Esophagus muscularis mucosa (tissue), 4 donors: ENCODE measurements around the gene CSH2. TPM values are rescaled to one million over a fixed set of nuclear protein-coding genes. Genes with fewer than 3 reads are reported as not detected.
A peak's percentile ranks its signal among the peaks of the same experiment; 100 is the strongest.
"Not testable (repeated sequence)": the region's sequence is repeated elsewhere in the genome, so short reads cannot be mapped to it uniquely, and the experiment has no call there.

Experiments used
- DNase-seq: peaks from one replicate; pipeline ENCODE4 v3.0.0-alpha.2; 2017; ENCODE audit errors: extremely low spot score
- H3K27ac ChIP-seq, 4 donors: fragments of 200-600 bp; sonication (generic); replicated peaks in 1 of 4; 1 replicate in 3 of 4; 2 replicates in 1 of 4; pipeline ENCODE4 v1.5.1; 2016 to 2019; ENCODE audit warnings: mild to moderate bottlenecking in 1 of 4
- H3K27me3 ChIP-seq, 4 donors: fragments of 200-600 bp; sonication (generic); one replicate each; pipeline versions ENCODE4 v1.5.1 to v1.6.0; 2016 to 2019
- H3K36me3 ChIP-seq, 4 donors: fragments of 200-600 bp; sonication (generic); one replicate each; pipeline ENCODE4 v1.5.1; 2016 to 2019
- H3K4me1 ChIP-seq, 4 donors: fragments of 200-600 bp; sonication (generic); one replicate each; pipeline ENCODE4 v1.5.1; 2016 to 2019
- H3K4me3 ChIP-seq, 4 donors: fragments of 200-600 bp; sonication (generic); 1 replicate in 2 of 4; 2 replicates in 2 of 4; pipeline ENCODE4 v1.5.1; 2016 to 2019; ENCODE audit warnings: mild to moderate bottlenecking in 4 of 4, moderate library complexity in 1 of 4
- H3K9me3 ChIP-seq, 4 donors: fragments of 200-600 bp; sonication (generic); 1 replicate in 3 of 4; 2 replicates in 1 of 4; pipeline ENCODE4 v1.5.1; 2016 to 2019
- EP300 ChIP-seq: sonication (generic); formaldehyde crosslinking; IDR thresholded peaks from one replicate; pipeline ENCODE4 v1.6.1; 2017; ENCODE audit warnings: antibody characterized with exemption
- POLR2AphosphoS5 ChIP-seq, 2 donors: sonication (generic); formaldehyde crosslinking; IDR thresholded peaks; one replicate each; pipeline ENCODE4 v1.6.1; 2017; ENCODE audit warnings: antibody characterized with exemption in 2 of 2
- WGBS: methylation state at CpG from one replicate; pipeline ENCODE4 v1.1.5; 2018; 5-methylcytosine and 5-hydroxymethylcytosine counted together
- intact Hi-C: fragments of 100-400 bp; cut with DNase I; formaldehyde crosslinking; loops from one replicate; pipeline ENCODE4 v1.15.1; 2023
- total RNA-seq, 4 donors: library from RNA; depleted of rRNA; stranded (reverse); fragments of >200 nt; gene quantifications; one replicate each; pipeline versions ENCODE4 v1.1.0 to v1.2.1, GENCODE V29; 2016
- TF ChIP-seq, protein P1 (sequence below), 3 experiments: fragments of 200-600 bp in 2 of 3; fragments of 450-650 bp in 1 of 3; sonication (generic) in 2 of 3; IDR thresholded peaks; one replicate each; pipeline ENCODE4 v1.5.1; 2017 to 2019; ENCODE audit warnings: antibody characterized with exemption in 3 of 3, mild to moderate bottlenecking in 2 of 3, moderate library complexity in 1 of 3

CSH2 gene
- total RNA-seq, result not detected

DNA sequence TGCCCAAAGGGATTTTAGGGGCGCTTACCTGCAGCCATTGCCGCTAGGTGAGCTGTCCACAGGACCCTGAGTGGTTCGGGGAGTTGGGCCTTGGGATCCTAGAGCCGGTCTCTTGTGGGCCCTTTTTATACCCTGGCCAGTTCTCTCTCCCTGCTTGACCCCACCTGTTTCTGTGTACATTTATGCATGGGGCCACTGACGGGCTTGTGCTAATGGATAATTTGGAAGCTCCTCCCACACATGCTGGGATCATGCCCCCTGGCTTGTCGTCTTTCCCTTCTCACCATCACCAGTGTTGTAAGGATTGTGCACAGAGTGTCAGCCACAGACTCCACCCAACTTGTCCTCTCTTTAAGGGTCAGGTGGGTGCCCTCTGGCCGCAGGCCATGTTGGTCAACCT, at the start of gene CSH2:
TSS of gene CSH2 (minus strand) at position 101 of the 400 bp plus-strand sequence. CDS start at position 38, 63 bp downstream.
- H3K9me3 ChIP-seq, H3K36me3 ChIP-seq, H3K27me3 ChIP-seq, H3K27ac ChIP-seq, DNase-seq, H3K4me3 ChIP-seq, intact Hi-C loops, H3K4me1 ChIP-seq: not testable (repeated sequence)
- WGBS, result 87% methylated on average over 4 of the region's 7 CpGs

DNA sequence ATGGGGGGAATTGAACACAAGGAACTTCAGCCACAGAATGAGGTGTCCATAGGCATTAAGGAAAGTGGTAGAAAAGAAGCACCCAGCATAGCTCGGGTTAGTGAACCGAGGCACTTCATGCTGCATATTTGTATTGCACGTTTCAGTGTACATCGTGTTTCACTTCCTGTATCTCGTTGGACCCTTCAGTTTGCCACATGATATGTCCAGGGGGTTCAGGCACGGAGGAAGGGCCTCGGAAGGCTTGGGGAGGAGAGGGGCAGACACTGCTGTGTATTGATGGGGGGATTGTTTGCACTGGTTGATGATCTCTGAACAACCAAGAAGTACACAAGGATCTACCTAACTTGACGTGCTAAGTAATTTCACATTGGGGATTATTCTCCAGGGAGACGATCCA, 48.9 kb upstream of the CSH2 start:
- intact Hi-C loops, H3K27ac ChIP-seq, DNase-seq, H3K36me3 ChIP-seq, H3K4me3 ChIP-seq, H3K4me1 ChIP-seq, H3K9me3 ChIP-seq: not testable (repeated sequence)
- 78% methylated on average over 9 of the region's 9 CpGs for WGBS
- H3K27me3 ChIP-seq, result peaks cover 0 to 13% (median 0%) of the 10 kb centered on the region in 4 donors

DNA sequence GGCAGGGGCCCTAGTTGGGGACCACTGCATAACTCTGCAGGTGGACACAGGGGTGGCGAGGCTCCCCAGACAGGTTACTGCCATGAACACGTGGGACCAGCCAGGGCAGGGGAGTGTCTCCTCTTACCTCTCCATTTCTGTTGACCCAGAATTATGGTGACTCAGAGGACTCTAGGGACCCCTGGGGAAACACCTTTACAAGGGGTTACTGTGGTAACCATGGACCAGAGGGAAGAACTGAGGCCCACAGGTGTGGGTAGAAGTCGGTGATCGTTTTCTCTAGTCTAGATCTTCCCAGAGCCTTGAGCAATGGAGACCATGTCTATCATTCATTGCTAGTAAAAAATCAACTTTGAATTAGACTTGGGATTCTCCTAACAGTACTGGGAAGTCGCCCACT, 47.3 kb upstream of the CSH2 start:
- DNase-seq, H3K36me3 ChIP-seq, H3K9me3 ChIP-seq, intact Hi-C loops, H3K4me1 ChIP-seq, H3K27ac ChIP-seq, H3K4me3 ChIP-seq: not testable (repeated sequence)
- 92% methylated on average over 4 of the region's 5 CpGs for WGBS
- peaks cover 0 to 13% (median 0%) of the 10 kb centered on the region in 4 donors for H3K27me3 ChIP-seq

DNA sequence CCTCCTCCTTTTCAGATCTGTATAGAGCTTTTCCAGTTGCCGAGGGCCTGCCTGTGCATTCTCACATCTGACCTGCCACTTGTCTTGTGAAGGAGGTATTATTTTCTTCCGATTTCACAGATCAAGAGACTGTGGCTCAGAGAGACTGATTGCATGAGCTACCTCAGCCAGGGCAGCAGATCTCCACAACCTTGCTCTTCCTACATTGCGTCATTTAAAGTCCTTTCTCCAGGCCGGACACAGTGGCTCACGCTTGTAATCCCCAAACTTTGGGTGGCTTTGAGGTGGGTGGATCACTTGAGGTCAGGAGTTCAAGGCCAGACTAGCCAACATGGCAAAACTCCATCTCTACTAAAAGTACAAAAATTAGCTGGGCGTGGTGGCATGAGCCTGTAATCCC, 46.6 kb upstream of the CSH2 start:
- H3K36me3 ChIP-seq, H3K4me3 ChIP-seq, intact Hi-C loops, H3K4me1 ChIP-seq, DNase-seq, H3K9me3 ChIP-seq, H3K27ac ChIP-seq: not testable (repeated sequence)
- WGBS, result 89% methylated on average over 6 of the region's 6 CpGs
- H3K27me3 ChIP-seq, result peaks cover 0 to 13% (median 0%) of the 10 kb centered on the region in 4 donors

DNA sequence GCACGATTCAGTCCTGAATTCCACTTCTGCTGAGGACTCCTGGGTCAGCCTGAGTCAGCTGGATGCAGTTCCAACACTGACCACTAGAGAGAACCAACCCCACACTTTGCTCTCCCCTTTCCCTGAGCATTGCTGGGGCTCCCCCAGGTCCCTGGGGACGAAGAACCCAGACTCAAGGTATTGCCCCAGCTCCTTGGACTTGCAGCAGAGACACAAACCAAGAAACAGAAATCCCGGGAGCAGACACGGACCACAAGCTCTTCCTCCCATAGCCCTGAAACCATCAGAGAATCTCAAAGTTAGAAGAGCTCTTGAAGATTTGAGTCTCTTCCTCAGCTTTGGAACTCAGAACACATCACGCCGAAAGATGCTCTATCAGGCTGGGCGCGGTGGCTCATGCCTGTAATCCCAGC, 45.8 kb upstream of the CSH2 start:
- intact Hi-C loops, result loop anchor here (1.0 to 10.0 kb wide), 3 partner anchors 106 to 365 kb away; partner anchors contain the start of gene ERN1
- Histone ChIP-seq H3K36me3 (no peaks in the 10 kb centered on the region), H3K27me3 (peaks cover 0 to 13% (median 0%) of the 10 kb centered on the region in 4 donors), H3K4me3 (no peak overlapping the region), H3K27ac (no peak overlapping the region), H3K4me1 (peaks cover 0 to 7% (median 3%) of the 10 kb centered on the region in 4 donors), H3K9me3 (no peaks in the 10 kb centered on the region)
- TF ChIP-seq, protein P1, sequence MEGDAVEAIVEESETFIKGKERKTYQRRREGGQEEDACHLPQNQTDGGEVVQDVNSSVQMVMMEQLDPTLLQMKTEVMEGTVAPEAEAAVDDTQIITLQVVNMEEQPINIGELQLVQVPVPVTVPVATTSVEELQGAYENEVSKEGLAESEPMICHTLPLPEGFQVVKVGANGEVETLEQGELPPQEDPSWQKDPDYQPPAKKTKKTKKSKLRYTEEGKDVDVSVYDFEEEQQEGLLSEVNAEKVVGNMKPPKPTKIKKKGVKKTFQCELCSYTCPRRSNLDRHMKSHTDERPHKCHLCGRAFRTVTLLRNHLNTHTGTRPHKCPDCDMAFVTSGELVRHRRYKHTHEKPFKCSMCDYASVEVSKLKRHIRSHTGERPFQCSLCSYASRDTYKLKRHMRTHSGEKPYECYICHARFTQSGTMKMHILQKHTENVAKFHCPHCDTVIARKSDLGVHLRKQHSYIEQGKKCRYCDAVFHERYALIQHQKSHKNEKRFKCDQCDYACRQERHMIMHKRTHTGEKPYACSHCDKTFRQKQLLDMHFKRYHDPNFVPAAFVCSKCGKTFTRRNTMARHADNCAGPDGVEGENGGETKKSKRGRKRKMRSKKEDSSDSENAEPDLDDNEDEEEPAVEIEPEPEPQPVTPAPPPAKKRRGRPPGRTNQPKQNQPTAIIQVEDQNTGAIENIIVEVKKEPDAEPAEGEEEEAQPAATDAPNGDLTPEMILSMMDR (IDR thresholded peaks at IDR 0.05), result peak; percentile 82 to 94 (median 88)
- TF ChIP-seq EP300, result no peak
- 46% methylated on average over 8 of the region's 8 CpGs for WGBS
- DNase-seq, result no peak

DNA sequence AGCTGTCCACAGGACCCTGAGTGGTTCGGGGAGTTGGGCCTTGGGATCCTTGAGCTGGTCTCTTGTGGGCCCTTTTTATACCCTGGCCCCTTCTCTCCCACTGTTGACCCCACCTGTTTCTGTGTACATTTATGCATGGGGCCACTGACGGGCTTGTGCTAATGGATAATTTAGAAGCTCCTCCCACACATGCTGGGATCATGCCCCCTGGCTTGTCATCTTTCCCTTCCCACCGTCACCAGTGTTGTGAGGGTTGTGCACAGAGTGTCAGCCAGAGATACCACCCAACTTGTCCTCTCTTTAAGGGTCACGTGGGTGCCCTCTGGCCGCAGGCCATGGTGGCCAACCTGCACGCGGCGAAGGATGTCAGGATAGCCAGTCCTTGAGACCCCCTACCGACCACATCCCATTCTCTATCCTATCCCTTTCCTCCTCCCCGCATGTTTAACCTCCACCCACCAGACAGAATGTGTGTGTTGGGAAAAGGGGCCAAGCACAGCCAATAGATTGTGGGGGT, 45.4 kb upstream of the CSH2 start, which contains the start of gene GH1:
TSS of gene GH1 (minus strand) at position 51 of the 517 bp plus-strand sequence. CDS start 63 bp downstream, outside the sequence.
- peaks cover 0 to 13% (median 0%) of the 10 kb centered on the region in 4 donors for H3K27me3 ChIP-seq
- H3K27ac ChIP-seq, DNase-seq, H3K4me3 ChIP-seq, H3K36me3 ChIP-seq, H3K9me3 ChIP-seq, H3K4me1 ChIP-seq: not testable (repeated sequence)
- intact Hi-C loops, result loop anchor here (1.0 to 10.0 kb wide), 3 partner anchors 106 to 366 kb away; partner anchors contain the start of gene ERN1
- WGBS, result 46% methylated on average over 10 of the region's 10 CpGs

DNA sequence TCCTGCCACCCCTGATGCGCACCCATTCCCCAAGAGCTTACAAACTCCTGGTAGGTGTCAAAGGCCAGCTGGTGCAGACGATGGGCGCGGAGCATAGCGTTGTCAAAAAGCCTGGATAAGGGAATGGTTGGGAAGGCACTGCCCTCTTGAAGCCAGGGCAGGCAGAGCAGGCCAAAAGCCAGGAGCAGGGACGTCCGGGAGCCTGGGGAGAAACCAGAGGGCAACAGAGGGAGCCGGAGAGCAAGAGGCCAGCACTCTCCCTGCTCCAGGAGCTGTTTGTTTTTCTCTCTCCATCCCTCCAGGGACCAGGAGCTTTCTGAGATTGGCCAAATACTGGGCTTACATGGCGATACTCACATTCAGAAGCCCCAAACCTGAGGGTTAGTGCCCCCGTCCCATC, 44.8 kb upstream of the CSH2 start:
- DNase-seq, result no peak
- peaks cover 0 to 13% (median 0%) of the 10 kb centered on the region in 4 donors for H3K27me3 ChIP-seq
- H3K4me1 ChIP-seq, result peaks cover 0 to 7% (median 3%) of the 10 kb centered on the region in 4 donors
- H3K27ac ChIP-seq, result no peak overlapping the region
- 73% methylated on average over 7 of the region's 10 CpGs for WGBS
- H3K36me3 ChIP-seq, result no peaks in the 10 kb centered on the region
- intact Hi-C loops, result loop anchor here (10.0 kb wide), 2 partner anchors 216 to 366 kb away; partner anchors contain the start of gene ERN1
- no peak overlapping the region for H3K4me3 ChIP-seq
- H3K9me3 ChIP-seq, result no peaks in the 10 kb centered on the region
- TF ChIP-seq POLR2AphosphoS5 (IDR thresholded peaks at IDR 0.05), result no peak
- TF ChIP-seq EP300, result no peak
- TF ChIP-seq, protein P1 (IDR thresholded peaks at IDR 0.05), result no peak
